GM21529 (cell line): ENCODE data around the gene TFDP2.
"Not testable (repeated sequence)": the region's sequence is repeated elsewhere in the genome, so short reads cannot be mapped to it uniquely, and the experiment has no call there.

ENCODE experiments used
- ATAC-seq: cut with Tn5 transposase; IDR thresholded peaks from one replicate; pipeline ENCODE4 v1.9.1; 2021; ENCODE audit not compliant: unreplicated experiment

TFDP2 gene

DNA sequence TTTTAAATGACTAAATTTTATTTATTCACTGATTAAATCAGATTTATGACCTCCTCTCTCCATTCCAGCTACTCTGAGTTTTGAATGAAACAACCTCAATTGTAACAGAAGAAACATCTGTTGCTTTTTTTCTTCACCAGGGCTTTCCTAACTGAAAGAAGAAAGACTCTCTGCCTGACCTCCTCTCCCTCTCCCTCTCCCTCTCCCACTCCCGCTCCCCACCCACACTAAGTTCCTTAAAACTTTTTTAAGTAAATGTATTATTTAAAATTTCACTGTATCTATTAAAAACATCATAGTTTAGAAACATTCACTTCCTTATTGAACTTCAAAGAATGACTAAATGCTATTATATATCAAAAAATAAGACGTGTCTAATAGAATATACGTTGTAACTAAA is 122.0 kb downstream of the TFDP2 start:
- ATAC-seq, result no peak

DNA sequence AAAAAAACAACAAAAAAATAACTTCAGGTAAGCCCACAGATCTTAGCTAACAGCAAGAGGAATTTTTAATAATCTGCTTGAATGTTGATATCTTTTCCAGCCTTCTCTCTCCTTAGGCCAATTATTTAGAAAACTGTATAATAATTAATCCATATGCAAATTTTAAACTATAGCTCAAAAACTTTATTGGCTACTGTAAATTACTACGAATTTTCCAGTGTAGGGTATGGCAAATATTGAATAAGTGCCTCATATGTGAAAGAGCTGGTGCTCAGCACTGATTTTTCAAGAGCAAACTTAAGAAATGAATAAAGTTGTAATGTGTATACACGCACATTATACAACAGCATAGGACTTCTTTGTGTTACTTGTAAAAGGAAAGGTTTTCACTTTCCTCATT is 123.0 kb downstream of the TFDP2 start:
- no peak for ATAC-seq

DNA sequence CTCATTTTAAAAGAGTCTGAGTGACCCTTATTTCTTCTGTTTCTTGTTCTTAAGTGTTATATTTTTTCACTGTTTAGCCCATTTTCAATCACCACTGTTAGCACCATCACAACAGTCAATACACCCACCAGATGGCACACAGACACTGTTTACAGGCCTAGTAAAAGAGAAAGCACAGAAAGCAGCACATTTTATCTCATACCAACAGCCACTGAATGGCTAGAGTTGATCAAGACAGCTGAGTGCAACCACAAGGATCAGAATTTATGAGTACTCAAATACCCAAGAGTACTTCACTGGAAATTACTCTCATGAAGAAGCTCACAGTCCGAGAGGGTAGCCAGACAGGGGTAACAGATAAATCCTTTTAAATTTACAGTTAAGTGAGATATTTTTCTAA is 127.0 kb downstream of the TFDP2 start:
- ATAC-seq, result peak; percentile 71

DNA sequence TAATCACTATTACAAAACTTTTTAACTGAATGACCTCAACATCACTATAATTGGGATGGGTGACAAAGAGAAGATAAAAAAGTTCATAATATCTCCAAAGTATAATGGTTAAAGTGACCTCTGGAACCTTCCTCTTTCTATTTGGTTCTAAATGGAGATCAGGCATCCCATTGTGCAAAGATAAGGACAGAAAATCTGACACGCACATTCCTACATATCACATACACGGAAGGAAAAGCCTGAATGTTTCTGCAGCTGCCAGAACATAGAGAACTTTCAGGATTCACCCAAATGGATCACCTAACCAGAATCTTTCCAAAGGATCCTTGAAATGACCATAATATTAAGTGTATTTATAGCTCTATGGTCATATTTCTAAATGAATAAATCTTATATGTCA is 128.2 kb downstream of the TFDP2 start:
- no peak for ATAC-seq

DNA sequence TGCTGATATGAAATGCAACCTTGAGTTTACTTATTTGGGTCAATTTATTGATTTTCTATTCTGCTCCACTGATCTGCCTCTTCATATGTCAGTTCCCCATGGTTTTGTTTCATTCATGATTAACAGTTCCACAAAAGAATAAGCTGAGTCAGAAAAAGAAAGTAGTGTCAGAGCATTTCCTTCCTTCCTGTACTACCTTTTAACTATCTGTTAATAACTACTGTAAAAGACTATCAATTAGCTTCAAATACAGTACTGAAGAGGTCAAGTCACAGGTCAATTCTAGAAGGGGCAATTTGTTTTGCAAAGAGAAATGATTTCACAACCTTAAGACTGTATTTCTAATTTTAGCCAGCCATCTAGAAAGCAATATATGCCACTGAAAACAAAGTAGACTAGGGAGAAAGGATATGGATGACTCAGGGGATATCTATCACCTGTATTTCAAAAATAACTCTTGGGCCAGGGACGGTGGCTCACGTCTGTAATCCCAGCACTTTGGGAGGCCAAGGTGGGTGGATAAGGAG is 129.5 kb downstream of the TFDP2 start:
- peak; percentile 74 for ATAC-seq

DNA sequence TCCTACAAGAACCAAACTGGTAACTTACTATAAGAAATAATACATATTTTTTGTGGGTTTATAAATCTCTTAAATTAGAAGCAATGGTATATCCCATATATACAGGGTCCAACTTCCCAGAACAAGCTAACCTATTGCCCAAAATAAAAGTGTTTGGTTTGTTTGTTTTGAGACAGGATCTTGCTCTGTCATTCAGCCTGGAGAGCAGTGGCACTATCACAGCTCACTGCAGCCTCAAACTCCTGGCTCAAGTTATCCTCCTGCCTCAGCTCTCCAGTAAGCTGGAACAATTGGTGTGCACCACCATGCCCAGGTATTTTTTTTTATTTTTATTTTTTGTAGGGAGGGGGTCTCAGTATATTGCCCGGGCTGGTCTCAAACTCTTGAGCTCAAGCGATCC is 135.4 kb downstream of the TFDP2 start:
- ATAC-seq, result no peak

DNA sequence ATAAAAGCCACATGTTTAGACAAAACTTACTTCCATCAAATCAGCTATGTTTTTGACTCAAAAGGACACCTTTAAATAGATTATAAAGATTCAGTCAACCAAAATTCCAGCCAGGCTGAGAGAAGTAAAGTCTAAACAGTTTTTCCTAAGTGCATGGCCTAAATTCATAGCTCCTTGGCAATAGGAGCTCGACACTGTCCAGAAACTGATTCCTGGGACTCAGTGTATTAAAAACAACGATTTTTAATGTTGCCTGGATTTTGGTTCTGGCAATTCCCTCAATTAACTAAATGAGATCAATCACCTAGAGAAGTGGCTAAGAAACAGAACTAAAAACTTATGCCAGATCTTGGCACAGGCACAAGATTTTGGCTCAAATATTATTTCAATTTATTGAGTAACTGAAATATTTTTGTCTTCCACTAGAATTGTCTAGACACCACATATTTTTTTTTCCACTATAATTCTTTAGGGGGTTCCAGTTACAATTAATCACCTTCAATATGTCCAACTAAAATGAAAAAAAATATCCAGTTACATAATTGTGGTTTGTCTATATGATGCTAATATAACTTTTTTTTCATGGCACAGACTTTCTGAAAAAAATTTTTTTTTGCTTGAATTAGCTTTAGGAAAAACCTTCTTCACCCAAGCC is 135.9 kb downstream of the TFDP2 start:
- ATAC-seq, result no peak

DNA sequence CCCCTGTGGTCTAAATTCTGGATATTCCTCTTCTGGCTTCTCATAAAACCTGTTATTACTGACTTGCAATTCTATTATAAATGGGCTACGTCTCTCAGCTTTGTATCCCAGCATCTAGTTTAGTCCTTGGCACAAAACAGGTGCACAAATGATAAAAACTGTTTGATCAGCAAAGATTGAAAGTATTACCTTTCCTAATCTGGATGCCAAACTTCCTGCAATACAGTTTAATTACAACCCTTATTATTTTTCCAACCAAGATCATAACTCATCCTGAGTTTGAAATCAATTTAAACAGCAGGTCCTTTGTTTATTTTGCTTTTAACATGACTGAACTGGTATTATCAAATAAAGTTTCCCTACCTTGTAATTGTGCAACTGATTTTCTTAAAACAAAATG is 140.3 kb downstream of the TFDP2 start:
- no peak for ATAC-seq

DNA sequence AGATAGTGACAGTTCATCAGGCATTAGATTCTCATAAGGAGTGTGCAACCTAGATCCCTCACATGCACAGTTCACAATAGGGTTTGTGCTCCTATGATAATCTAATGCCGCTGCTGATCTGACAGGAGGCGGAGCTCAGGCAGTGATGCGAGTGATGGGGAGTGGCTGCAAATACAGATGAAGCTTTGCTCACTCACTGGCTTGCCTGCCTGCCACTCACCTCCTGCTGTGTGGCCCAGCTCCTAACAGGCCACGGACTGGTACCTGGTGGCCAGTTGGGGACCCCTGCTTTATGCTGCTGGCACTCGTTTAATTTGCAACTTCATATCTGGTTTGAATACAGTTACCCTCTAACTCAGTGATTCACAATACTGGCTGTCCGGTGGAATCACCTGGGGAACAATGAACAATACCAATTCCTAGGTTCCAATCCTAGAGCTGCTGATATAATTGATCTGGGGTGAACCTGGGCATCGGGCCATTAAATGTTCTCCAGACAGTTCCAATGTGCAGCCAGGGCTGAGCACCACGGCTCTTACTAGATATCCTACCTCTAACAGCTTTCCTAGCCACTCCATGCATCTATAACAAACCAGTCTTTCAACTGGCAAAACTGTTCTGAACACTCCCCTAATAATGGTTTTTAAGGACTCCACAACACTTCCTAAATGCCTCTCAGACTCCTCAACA is 141.5 kb downstream of the TFDP2 start:
- no peak for ATAC-seq

DNA sequence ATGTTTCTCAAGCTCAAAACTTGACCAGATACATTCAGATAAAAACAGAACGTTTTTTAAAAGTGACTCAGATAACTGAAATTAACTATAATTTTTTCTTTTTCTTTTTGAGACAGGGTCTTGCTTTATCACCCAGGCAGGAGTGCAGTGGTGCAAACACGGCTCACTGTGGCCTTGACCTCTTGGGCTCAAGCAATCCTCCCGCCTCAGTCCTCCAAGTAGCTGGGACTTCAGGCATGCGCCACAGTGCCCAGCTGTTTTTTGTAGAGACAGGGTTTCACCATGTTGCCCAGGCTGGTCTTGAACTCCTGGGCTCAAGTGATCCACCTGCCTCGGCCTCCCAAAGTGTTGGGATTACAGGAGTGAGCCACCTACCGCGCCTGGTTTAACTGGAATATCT is 144.4 kb downstream of the TFDP2 start:
- not testable (repeated sequence) for ATAC-seq

DNA sequence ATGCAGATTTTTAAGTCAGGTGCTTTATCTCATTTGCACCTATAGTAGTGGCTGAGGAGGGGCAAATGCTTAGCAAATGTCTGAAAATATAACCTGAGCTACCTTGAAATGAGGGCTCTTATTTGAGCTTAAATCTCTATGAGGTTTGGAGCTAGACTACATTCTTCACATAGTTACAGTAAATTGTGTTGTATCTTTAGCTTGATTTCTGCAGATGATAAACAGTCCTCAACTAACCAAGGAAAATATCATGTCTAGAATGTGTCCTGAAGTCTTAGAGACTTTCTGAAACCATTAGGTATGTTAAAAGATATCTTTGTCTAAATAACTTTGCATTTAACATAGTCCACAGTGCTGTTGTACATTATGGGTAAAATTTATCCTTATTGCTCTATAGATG is 145.3 kb downstream of the TFDP2 start:
- no peak for ATAC-seq

DNA sequence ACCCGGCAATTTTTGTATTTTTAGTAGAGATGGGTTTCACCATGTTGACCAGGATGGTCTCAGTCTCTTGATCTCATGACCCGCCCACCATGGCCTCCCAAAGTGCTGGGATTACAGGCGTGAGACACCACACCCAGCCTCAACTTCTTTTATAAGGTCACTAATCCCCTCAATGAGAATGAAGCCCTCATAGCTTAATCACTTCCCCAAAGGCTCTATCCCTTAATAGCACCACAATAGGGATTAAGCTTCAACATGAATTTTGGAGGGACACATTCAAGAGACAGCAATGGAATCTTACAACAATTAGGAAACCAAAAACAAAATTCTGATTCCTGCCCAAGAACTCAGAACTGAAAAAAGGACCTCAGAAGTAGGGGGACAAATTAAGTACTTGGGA is 146.1 kb downstream of the TFDP2 start:
- ATAC-seq, result no peak

DNA sequence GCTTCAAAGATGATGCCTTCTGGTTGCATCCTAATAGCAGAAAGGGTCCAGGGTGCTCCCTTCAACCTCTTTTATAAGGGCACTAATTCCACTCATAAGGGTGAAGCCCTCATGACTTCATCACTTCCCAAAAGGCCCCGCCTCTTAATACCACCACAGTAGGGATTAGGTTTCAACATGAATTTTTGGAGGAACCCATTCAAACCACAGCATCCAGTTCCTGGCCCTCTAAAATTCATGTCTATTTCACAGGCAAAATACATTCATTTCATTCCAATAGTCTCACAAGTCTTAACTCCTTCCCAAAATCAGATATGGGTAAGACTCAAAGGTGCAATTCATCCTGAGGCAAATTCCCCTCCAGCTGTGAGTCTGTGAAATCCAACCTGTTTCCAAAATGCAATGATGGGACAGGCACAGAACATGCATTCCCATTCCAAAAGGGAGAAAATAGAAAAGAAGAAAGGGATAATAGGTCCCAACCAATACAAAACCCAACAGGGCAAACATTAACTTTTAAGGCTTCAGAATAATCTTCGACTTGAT is 148.9 kb downstream of the TFDP2 start:
- no peak for ATAC-seq

DNA sequence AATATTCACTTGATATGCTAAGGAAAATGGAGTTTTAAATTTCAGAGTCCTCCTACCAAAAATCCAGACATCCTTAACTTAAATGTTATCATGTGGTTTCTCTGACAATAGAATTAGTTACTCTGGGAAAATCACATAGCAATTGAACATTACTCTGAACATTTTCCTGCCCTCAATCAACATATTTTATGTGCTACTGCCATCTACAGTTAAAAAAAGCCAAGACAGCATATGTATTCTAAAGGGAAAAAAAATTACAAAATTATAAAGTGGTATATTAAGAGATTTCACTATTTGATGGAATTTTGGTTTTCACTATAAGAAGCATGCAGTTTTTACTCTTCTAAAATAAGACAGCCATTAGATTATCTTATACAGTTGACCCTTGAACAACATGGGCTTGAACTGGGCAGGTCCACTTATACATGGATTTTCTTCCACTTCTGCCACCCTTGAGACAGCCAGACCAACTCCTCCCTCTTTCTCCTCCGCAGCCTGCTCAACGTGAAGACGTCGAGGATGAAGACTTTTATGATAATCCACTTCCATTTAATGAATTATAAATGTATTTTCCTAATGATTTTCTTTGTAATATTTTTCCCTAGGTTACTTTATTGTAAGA is 150.6 kb downstream of the TFDP2 start:
- ATAC-seq, result no peak

DNA sequence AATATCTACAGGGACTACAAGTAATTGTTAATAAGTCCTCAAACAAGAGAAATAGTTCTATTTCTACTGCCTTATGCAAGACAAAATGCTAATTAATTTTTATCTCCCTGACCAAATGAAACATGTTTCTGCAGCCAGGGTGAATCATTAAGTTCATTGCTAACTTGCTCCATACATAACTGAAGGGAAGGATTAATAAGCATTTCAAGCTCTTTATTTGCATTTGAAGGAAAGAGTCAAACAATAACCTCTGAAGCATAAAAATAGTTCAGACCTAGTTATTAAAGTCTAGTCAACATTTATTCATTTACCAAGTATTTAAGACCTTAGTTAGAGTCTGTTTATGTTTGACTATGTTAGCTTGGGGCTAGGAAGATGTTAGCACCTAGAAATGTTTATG is 152.9 kb downstream of the TFDP2 start:
- peak; percentile 45 for ATAC-seq

DNA sequence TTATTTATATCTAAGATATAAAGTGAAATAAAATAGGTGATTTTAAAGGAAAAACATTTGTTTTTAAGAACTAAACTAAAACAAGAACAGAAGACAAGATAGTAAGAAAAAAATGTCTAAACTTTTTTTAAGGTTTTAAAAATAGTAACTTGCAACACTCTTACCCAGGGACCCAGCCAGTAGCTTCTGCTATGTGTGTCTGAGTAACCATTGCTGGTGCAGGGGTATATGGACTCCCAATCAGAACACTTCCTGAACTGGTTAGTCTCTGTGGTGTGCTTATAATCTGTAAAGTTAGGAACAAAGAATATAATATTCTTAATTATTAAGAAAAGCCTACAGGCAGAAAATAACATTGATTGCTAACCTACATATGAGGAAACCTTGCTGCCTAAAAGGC is 154.5 kb downstream of the TFDP2 start:
- no peak for ATAC-seq

DNA sequence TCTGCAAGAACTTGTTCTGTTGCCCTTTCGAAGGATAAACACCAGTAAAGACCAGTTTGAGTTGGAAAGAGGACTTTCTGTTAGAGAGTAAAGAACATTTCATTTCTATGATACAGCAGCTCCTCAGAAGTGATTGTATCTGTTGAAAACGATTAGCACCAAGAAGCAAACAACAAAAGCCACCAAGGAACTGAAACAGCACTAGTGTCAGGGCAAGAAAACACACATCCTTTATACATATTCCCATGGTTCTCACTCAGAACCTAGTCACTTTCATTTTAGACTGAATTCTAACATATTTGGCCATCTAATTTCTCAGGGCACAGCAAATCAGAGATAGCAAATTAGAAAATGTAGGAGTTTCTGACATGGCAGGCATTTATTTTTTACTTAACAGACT is 156.8 kb downstream of the TFDP2 start:
- peak; percentile 69 for ATAC-seq

DNA sequence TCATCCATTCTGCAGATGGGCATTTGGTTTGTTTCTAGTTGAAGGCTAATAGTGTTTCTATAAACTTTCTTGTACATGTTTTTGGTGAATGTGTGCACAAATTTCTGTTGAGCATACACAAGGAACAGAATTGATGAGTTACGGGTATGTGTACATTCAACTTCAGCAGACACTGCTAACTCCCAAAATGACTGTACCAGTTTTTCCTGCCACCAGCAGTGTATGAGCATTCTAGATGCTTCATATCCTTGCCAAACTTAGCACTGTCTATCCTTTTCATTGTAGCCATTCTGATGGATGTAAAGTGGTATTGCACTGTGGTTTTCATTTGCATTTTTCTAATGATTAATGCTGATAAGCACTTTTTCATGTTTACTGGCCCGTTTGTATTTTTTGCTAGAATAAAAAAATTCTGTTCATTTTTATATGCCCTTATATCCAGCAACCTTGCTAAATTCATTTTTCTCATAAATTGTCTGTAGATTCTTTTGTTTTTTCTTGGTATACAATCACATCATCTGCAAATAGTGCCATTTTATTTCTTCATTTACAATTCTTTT is 162.7 kb downstream of the TFDP2 start:
- no peak for ATAC-seq

DNA sequence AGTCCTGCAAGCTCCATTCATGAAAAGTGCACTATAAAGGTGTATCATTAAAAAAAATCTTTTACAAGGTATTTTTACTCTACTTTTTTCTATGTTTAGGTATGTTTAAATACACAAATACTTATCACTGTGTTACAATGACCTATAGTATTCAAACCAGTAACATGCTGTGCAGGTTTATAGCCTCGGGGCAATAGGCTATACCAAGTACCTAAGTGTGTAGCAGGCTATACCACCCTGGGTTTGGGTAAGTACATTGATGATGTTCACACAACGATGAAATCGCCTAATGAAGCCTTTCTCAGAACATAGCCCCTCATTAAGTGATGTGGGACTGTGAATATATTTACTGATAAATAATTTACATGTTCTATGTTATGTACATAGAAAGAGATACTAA is 168.3 kb downstream of the TFDP2 start:
- no peak for ATAC-seq

DNA sequence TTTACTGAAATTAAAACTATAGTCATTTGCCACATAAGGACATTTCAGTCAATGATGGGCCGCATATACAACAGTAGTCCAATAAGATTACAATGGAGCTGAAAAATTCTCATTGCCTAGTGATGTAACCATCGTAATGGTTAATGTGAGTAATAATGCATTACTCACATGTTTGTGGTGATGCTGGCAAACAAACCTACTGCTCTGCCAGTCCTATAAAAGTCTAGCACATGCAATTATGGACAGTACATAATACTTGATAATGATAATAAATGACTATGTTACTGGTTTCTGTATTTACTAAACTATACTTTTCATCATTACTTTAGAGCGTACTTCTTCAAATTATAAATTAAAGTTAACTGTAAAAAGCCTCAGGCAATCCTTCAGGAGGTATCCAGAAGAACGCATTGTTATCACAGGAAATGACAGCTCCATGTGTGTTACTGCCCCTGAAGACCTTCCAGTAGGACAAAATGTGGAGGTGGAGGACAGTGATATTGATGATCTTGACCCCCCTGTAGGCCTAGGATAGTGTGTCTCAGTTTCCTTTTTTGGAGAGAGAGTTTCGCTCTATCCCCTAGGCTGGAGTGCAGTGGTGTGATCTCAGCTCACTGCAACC is 170.2 kb downstream of the TFDP2 start:
- no peak for ATAC-seq

DNA sequence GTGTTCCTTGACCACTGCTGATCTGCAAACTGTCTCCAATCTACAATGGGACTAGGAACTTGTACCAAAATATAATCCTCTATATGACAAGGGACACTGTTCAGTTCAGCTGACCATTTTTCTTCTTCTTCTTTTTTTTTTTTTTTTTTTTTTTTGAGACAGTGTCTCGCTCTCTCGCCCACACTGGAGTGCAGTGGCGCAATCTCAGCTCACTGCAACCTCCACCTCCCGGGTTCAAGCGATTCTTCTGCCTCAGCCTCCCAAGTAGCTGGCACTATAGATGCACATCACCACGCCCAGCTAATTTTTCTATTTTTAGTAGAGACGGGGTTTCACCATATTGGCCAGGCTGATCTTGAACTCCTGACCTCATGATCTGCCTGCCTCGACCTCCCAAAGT is 174.6 kb downstream of the TFDP2 start:
- not testable (repeated sequence) for ATAC-seq
